K562 (cell line): ENCODE measurements around the gene THAP8. TPM values are rescaled to one million over a fixed set of nuclear protein-coding genes. Genes with fewer than 3 reads are reported as not detected.
A peak's percentile ranks its signal among the peaks of the same experiment; 100 is the strongest.

ENCODE experiments used
- ATAC-seq: fragments of 200-7000 bp; cut with Tn5 transposase; 3 replicates; pipeline ENCODE4 v1.9.1; 2020; ENCODE audit warnings: moderate library complexity
- BruUV-seq: library from RNA; stranded (reverse); fragments of 400-500 nt; replicated peaks from 2 replicates; lab custom pipeline; 2021; lab: Mats Ljungman, UMichigan
- CTCF ChIA-PET: fragments of 300-600 bp; formaldehyde crosslinking; extraction: SDS; loops from one replicate; lab custom pipeline; 2021; ENCODE audit warnings: low intra/inter-chr PET ratio; lab: Yijun Ruan, JAX
- POLR2A ChIA-PET: fragments of 300-600, 350-650 bp; sonication (Branson Sonifier 250); formaldehyde crosslinking; extraction: SDS; loops from one replicate; lab custom pipeline; 2021; ENCODE audit warnings: antibody characterized with exemption, inconsistent platforms; lab: Yijun Ruan, JAX
- DNase-seq, 4 experiments: peaks; one replicate each; pipeline versions ENCODE4 v3.0.0 to v3.0.0-alpha.2; 2011 to 2018; ENCODE audit warnings: low spot score in 3 of 4, mixed read lengths in 3 of 4; ENCODE audit errors: extremely low read depth in 1 of 4
- FAIRE-seq: peaks from 2 replicates; lab custom pipeline; 2011; peaks lifted over from hg19 to GRCh38; lab: Jason Lieb, UNC
- H2AFZ ChIP-seq: 2 replicates; pipeline ENCODE4 v1.6.0; 2011; ENCODE audit warnings: low read depth, low read length, control low read depth, inconsistent platforms
- H3K27ac ChIP-seq: fragments of 200-600 bp; 3 replicates; pipeline ENCODE4 v1.8.0; 2011; ENCODE audit warnings: low read depth, mild to moderate bottlenecking, control low read depth, inconsistent platforms, low read length, moderate library complexity, mixed read lengths; ENCODE audit errors: extremely low read depth
- H3K27me3 ChIP-seq, 2 experiments: fragments of 300-600 bp in 1 of 2; 2 replicates in 1 of 2; 3 replicates in 1 of 2; pipeline versions ENCODE4 v1.6.0 to v1.8.0; 2011; ENCODE audit warnings: inconsistent platforms in 2 of 2, low read length in 2 of 2, mild to moderate bottlenecking in 1 of 2, mixed read lengths in 1 of 2, moderate library complexity in 1 of 2; ENCODE audit not compliant: control insufficient read depth in 2 of 2, insufficient read depth in 2 of 2
- H3K36me3 ChIP-seq: fragments of 300-600 bp; 3 replicates; pipeline ENCODE4 v1.8.0; 2011; ENCODE audit warnings: mild to moderate bottlenecking, low read length, inconsistent platforms; ENCODE audit not compliant: control insufficient read depth, insufficient read depth
- H3K4me1 ChIP-seq, 2 experiments: fragments of 200-600 bp in 1 of 2; replicated peaks in 1 of 2; 2 replicates in 1 of 2; 3 replicates in 1 of 2; pipeline versions ENCODE4 v1.5.1 to v1.8.0; 2011; ENCODE audit warnings: inconsistent platforms in 2 of 2, low read length in 2 of 2, mild to moderate bottlenecking in 1 of 2, mixed read lengths in 1 of 2, moderate library complexity in 1 of 2; ENCODE audit not compliant: control insufficient read depth in 2 of 2, insufficient read depth in 2 of 2
- H3K4me2 ChIP-seq: 2 replicates; pipeline ENCODE4 v1.6.1; 2011; ENCODE audit warnings: low read length, control low read depth, inconsistent platforms, mixed read lengths; ENCODE audit not compliant: insufficient read depth
- H3K4me3 ChIP-seq: fragments of 200-600 bp; sonication (generic), shearing (Covaris generic); 2 replicates; pipeline ENCODE4 v1.5.1; 2016; ENCODE audit warnings: control low read depth, inconsistent platforms
- H3K79me2 ChIP-seq: fragments of 200-600 bp; 3 replicates; pipeline ENCODE4 v1.8.0; 2011; ENCODE audit warnings: low read length, inconsistent platforms; ENCODE audit not compliant: control insufficient read depth, insufficient read depth
- H3K9ac ChIP-seq, 2 experiments: 2 replicates each; pipeline versions ENCODE4 v1.6.0 to v1.6.1; 2011; ENCODE audit warnings: low read depth in 2 of 2, low read length in 2 of 2, control low read depth in 1 of 2, inconsistent platforms in 1 of 2, mild to moderate bottlenecking in 1 of 2, mixed read lengths in 1 of 2; ENCODE audit not compliant: insufficient read depth in 1 of 2
- H3K9me1 ChIP-seq: one replicate; pipeline ENCODE4 v1.6.0; 2011; ENCODE audit warnings: inconsistent platforms, mild to moderate bottlenecking, low read length, moderate library complexity; ENCODE audit not compliant: control insufficient read depth, insufficient read depth
- H3K9me3 ChIP-seq: replicated peaks from 2 replicates; pipeline ENCODE4 v1.5.1; 2011; ENCODE audit warnings: low read depth, low read length, inconsistent platforms; ENCODE audit not compliant: control insufficient read depth, insufficient read depth
- H4K20me1 ChIP-seq: replicated peaks from 2 replicates; pipeline ENCODE4 v1.6.1; 2011; ENCODE audit warnings: low read length, inconsistent platforms, mixed read lengths; ENCODE audit not compliant: control insufficient read depth, insufficient read depth
- MED1 ChIP-seq: sonication (generic); formaldehyde crosslinking; IDR thresholded peaks from 2 replicates; pipeline ENCODE4 v1.8.1; 2023; ENCODE audit warnings: missing genetic modification reagents, borderline replicate concordance
- NCOR1 ChIP-seq: fragments of 450-650 bp; IDR thresholded peaks from 2 replicates; pipeline ENCODE4 v1.6.1; 2016; ENCODE audit warnings: mild to moderate bottlenecking, moderate library complexity
- RBM34 ChIP-seq: fragments of 200-400 bp; formaldehyde crosslinking; IDR thresholded peaks from 2 replicates; pipeline ENCODE4 v1.6.1; 2018; ENCODE audit warnings: low read length, borderline replicate concordance; ENCODE audit not compliant: insufficient read depth
- SMARCB1 ChIP-seq: IDR thresholded peaks from 2 replicates; pipeline ENCODE4 v1.6.1; 2011; ENCODE audit warnings: improper control_type of control experiment, low read depth; ENCODE audit not compliant: insufficient read length
- WGBS: fragments of 100-300 bp; shearing (Covaris generic); methylation state at CpG from one replicate; pipeline ENCODE4 v1.1.6; 2016; ENCODE audit warnings: low coverage, mixed read lengths; ENCODE audit not compliant: insufficient coverage; ENCODE audit errors: missing lambda C conversion rate; 5-methylcytosine and 5-hydroxymethylcytosine counted together
- in situ Hi-C: fragments of 300-500 bp; cut with MboI; formaldehyde crosslinking; loops from 4 replicates; pipeline ENCODE4 v1.15.0; 2018; ENCODE audit warnings: inconsistent platforms, mixed read lengths
- intact Hi-C: fragments of 100-400 bp; cut with micrococcal nuclease; formaldehyde crosslinking; loops from 2 replicates; pipeline ENCODE4 v1.14.2; 2022
- polyA plus RNA-seq, 8 experiments: library from polyadenylated mRNA; depleted of rRNA in 4 of 8; stranded (reverse) in 5 of 8; unstranded in 3 of 8; fragments of >200 nt; fragmentation: Nextera tagmentation in 2 of 8; fragmentation: Illumina TruSeq in 1 of 8; extraction: Ambion mirVana in 2 of 8; extraction: Trizol in 1 of 8; gene quantifications; 2 replicates each; pipeline versions ENCODE4 v1.2.1 to v1.2.3, GENCODE V29; 2011 to 2014; ENCODE audit warnings: inconsistent platforms in 1 of 8, missing spikeins in 1 of 8
- total RNA-seq, 7 experiments: library from RNA; depleted of rRNA in 6 of 7; stranded (reverse); fragments of >200 nt in 6 of 7; fragmentation: Illumina TruSeq in 2 of 7; extraction: Trizol in 2 of 7; gene quantifications; 2 replicates each; pipeline versions ENCODE4 v1.2.1 to v1.2.3, GENCODE V29; 2011 to 2021; ENCODE audit warnings: low replicate concordance in 1 of 7
- TF ChIP-seq, protein P1 (sequence below): fragments of 450-650 bp; formaldehyde crosslinking; IDR thresholded peaks from 2 replicates; pipeline ENCODE4 v1.4.0; 2020; ENCODE audit warnings: mild to moderate bottlenecking, moderate library complexity
- TF ChIP-seq, protein P2 (sequence below), 2 experiments: fragments of 450-650 bp; formaldehyde crosslinking in 1 of 2; IDR thresholded peaks; 2 replicates each; pipeline versions ENCODE4 v1.4.0 to v1.6.1; 2014 to 2020; ENCODE audit warnings: mild to moderate bottlenecking in 2 of 2, borderline replicate concordance in 1 of 2, low read depth in 1 of 2

THAP8 gene
- total and polyA plus RNA-seq, 9 of the 15 experiments (the other 6 are each of a cell fraction or from before 2014, with no cell fraction given): 0.11 to 2.0 (median 0.94) TPM

DNA sequence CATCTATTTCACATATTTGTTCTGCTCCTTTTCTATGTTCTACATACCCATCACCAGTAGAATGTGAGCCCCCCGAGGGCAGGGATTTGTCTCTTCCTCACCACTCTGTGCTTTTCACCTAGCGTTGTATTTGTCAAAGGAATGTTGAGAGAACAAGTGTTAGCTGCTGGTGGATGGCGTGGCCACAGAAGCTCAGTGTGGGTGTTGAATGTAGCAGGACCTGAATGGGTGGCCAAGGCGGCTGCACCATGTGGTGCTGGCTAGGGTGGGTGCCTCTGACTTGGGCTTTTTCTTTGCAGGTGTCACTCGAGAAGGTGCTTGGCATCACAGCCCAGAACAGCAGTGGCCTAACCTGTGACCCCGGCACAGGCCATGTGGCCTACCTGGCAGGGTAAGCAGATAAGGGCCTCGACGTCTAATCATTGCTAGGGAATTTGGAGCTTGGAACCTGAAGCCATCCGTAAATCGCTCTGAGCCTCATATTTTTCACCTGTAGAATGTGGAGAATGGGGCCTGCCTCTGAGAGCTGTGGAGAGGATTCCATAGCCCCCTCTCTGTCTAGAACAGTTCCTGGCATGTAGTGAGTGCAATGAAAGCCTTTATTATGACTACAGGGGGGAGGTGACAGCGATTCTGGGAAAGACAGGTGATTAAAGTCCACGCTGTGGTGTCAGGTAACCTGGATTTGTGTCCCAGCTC, 4.5 kb upstream of the THAP8 start (continued):
- TF ChIP-seq, protein P1, sequence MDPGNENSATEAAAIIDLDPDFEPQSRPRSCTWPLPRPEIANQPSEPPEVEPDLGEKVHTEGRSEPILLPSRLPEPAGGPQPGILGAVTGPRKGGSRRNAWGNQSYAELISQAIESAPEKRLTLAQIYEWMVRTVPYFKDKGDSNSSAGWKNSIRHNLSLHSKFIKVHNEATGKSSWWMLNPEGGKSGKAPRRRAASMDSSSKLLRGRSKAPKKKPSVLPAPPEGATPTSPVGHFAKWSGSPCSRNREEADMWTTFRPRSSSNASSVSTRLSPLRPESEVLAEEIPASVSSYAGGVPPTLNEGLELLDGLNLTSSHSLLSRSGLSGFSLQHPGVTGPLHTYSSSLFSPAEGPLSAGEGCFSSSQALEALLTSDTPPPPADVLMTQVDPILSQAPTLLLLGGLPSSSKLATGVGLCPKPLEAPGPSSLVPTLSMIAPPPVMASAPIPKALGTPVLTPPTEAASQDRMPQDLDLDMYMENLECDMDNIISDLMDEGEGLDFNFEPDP: no peak

GRCh38 chr19:36054733-36055686, 925 bp upstream of the THAP8 start, which contains the start of gene WDR62:
WDR62 (plus strand) TSS chr19:36054897; CDS start chr19:36054972, 75 bp downstream.
- DNase-seq: peak; percentile 95 to 99 (median 96)
- Histone ChIP-seq H3K4me1 (peaks cover 5 to 26% of the 10 kb centered on the region in 2 experiments; a peak in 3 of 5 replicates), H3K79me2 (peaks cover 36% of the 10 kb centered on the region), H3K9ac (peak within 1 kb of the TSS; percentile 77 to 96), H4K20me1 (0 out of 2 replicates have a peak, but pooled peaks cover under 1% of the 10 kb centered on the region), H3K9me3 (no peaks in the 10 kb centered on the region), H3K9me1 (no peaks in the 10 kb centered on the region), H3K27ac (peak within 1 kb of the TSS; percentile 92), H3K27me3 (no peaks in the 10 kb centered on the region), H2AFZ (peak within 1 kb of the TSS; percentile 91), H3K4me3 (peak within 1 kb of the TSS; percentile 55), H3K36me3 (peaks cover 33% of the 10 kb centered on the region), H3K4me2 (peak within 1 kb of the TSS; percentile 90)
- peak; percentile 91 for ATAC-seq
- 1% methylated on average over 65 of the region's 76 CpGs for WGBS
- FAIRE-seq: no peak
- in situ Hi-C loops (no loop called here), intact Hi-C loops (loop anchor here (5.0 kb wide), 1 partner anchor 58 kb away; the partner anchor contains the start of gene SDHAF1)
- POLR2A ChIA-PET: interaction anchor here (0.9 to 1.5 kb wide), 10 partner anchors 12 to 106 kb away, joined by 3 to 9 read pairs (median 4); partner anchors contain the start of gene ALKBH6
- no TSS peak for BruUV-seq
- CTCF ChIA-PET: interaction anchor here (0.9 to 1.6 kb wide), 2 partner anchors 60 to 108 kb away, joined by 3 read pairs; partner anchors contain the start of gene SDHAF1
- TF ChIP-seq, protein P2, sequence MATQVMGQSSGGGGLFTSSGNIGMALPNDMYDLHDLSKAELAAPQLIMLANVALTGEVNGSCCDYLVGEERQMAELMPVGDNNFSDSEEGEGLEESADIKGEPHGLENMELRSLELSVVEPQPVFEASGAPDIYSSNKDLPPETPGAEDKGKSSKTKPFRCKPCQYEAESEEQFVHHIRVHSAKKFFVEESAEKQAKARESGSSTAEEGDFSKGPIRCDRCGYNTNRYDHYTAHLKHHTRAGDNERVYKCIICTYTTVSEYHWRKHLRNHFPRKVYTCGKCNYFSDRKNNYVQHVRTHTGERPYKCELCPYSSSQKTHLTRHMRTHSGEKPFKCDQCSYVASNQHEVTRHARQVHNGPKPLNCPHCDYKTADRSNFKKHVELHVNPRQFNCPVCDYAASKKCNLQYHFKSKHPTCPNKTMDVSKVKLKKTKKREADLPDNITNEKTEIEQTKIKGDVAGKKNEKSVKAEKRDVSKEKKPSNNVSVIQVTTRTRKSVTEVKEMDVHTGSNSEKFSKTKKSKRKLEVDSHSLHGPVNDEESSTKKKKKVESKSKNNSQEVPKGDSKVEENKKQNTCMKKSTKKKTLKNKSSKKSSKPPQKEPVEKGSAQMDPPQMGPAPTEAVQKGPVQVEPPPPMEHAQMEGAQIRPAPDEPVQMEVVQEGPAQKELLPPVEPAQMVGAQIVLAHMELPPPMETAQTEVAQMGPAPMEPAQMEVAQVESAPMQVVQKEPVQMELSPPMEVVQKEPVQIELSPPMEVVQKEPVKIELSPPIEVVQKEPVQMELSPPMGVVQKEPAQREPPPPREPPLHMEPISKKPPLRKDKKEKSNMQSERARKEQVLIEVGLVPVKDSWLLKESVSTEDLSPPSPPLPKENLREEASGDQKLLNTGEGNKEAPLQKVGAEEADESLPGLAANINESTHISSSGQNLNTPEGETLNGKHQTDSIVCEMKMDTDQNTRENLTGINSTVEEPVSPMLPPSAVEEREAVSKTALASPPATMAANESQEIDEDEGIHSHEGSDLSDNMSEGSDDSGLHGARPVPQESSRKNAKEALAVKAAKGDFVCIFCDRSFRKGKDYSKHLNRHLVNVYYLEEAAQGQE (IDR thresholded peaks at IDR 0.05; ENCODE audit: borderline replicate concordance): no peak
- TF ChIP-seq, protein P2 (CRISPR knock-in tag; IDR thresholded peaks at IDR 0.05; ENCODE audit: low read depth): peak; percentile 41; the same call in 1 of the 2 replicates
- TF ChIP-seq NCOR1 (no peak), RBM34 (0 out of 2 replicates have a peak, but pooled peaks have one; percentile 38), MED1 (CRISPR knock-in tag) (no peak), SMARCB1 (no peak)
